ENCODE data around the gene GPATCH2L.

GRCh38 chr14:76125511-76125910 lies 26.2 kb upstream of the GPATCH2L start:
- TF ChIP-seq CTCF (IDR thresholded peaks at IDR 0.05) (no peak), POLR2A (IDR thresholded peaks at IDR 0.05) (no peak)
